Activated naive CD4-positive, alpha-beta T cell treated with anti-CD3 and anti-CD28 coated beads, Interleukin-2, amount 10 ng/mL, durations not matched to agents 7 days and 5 days (primary cell): ENCODE results near the gene HNRNPD.
"Not testable (repeated sequence)": the region's sequence is repeated elsewhere in the genome, so short reads cannot be mapped to it uniquely, and the experiment has no call there.

Experiments used
- CTCF ChIA-PET: fragments of 350-600 bp; sonication (Branson Sonifier 250); formaldehyde crosslinking; loops from one replicate; lab custom pipeline; 2021; ENCODE audit warnings: antibody characterized with exemption; lab: Charles Lee
- DNase-seq: peaks from one replicate; pipeline ENCODE4 v3.0.0-alpha.2; 2020
- H3K27ac Mint-ChIP-seq: one replicate; pipeline ENCODE4 v1.8.0; 2021; ENCODE audit warnings: mild to moderate bottlenecking, moderate library complexity, mixed read lengths
- H3K27me3 Mint-ChIP-seq: one replicate; pipeline ENCODE4 v1.8.0; 2021; ENCODE audit warnings: mild to moderate bottlenecking, mixed read lengths
- H3K36me3 Mint-ChIP-seq: one replicate; pipeline ENCODE4 v1.8.0; 2021; ENCODE audit warnings: mixed read lengths
- H3K4me1 Mint-ChIP-seq: one replicate; pipeline ENCODE4 v1.8.0; 2021; ENCODE audit warnings: mixed read lengths
- H3K4me3 Mint-ChIP-seq: one replicate; pipeline ENCODE4 v1.8.0; 2021; ENCODE audit warnings: mild to moderate bottlenecking, moderate library complexity, mixed read lengths
- H3K9me3 Mint-ChIP-seq: one replicate; pipeline ENCODE4 v1.8.0; 2021; ENCODE audit warnings: mixed read lengths

HNRNPD gene

DNA sequence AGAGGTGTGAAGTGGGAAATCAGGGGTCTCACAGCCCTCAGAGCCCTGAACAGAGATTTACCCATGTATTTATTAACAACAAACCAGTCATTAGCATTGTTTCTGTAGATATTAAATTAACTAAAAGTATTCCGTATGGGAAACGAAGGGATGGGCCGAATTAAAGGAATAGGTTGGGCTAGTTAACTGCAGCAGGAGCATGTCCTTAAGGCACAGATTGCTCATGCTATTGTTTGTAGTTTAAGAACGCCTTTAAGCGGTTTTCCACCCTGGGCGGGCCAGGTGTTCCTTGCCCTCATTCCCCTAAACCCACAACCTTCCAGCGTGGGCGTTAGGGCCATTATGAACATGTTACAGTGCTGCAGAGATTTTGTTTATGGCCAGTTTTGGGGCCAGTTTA, 12.5 kb upstream of the HNRNPD start:
- not testable (repeated sequence) for H3K9me3 Mint-ChIP-seq, H3K27ac Mint-ChIP-seq, H3K27me3 Mint-ChIP-seq, H3K4me1 Mint-ChIP-seq, DNase-seq, H3K36me3 Mint-ChIP-seq, H3K4me3 Mint-ChIP-seq
- CTCF ChIA-PET: interaction anchor here (1.0 kb wide), 1 partner anchor 352 kb away, joined by 3 read pairs; no protein-coding TSS in a partner anchor

DNA sequence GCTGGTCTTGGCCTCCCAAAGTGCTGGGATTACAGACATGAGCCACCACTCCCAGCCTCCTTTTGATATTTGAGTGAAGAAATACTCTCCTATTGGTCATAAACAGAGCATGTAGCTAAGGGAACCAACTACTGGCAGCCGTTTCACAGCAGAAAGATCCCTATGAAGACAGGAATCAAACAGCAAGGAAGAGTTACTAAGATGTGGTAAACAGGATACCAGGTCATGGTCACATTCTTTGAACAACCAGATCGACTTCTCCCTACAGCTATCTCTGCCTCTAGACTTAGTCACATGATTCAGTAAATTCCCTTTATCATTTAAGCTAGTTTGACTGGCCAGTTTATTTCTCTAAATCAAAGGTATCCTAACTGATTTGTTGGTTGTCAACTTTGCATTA, 9.0 kb upstream of the HNRNPD start:
- Mint-ChIP-seq H3K27me3 (peaks cover 6% of the 10 kb centered on the region), H3K9me3 (peaks cover 5% of the 10 kb centered on the region), H3K27ac (no peak overlapping the region), H3K4me3 (no peak overlapping the region), H3K4me1 (peaks cover 6% of the 10 kb centered on the region), H3K36me3 (peaks cover 11% of the 10 kb centered on the region)
- CTCF ChIA-PET: no interaction called here
- DNase-seq: no peak

DNA sequence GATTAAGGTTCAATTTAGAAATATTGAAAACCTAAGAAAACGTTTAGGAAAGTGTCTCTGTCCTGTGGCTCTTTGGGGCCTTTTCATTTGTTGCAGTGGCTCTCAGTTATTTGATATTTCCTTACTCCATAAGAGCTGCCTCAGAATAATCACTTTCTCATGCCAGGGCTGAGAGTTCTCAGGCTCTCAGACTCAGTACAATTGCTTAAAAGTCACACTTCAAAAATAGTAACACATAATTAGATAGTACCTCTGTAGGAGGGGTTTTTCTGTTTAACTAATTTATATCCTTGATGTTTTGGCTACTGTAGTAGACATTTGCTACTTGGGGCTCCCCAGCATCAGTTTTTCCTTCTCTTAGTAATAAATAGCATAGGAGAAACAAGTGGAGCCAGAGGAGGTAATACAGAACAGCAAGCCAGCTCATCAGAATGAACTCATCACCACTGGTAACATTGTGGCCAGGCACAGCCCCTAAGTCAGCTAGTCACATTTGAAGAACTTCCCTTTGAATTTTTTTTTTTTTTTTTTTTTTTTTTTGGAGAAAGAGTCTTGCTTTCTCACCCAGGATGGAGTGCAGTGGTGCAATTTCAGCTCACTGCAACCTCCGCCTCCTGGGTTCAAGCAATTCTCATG, 8.0 kb upstream of the HNRNPD start:
- Mint-ChIP-seq H3K4me3 (no peak overlapping the region), H3K36me3 (peaks cover 16% of the 10 kb centered on the region), H3K27ac (no peak overlapping the region), H3K4me1 (peaks cover 14% of the 10 kb centered on the region), H3K27me3 (peaks cover 6% of the 10 kb centered on the region), H3K9me3 (peaks cover 5% of the 10 kb centered on the region)
- CTCF ChIA-PET: no interaction called here
- DNase-seq: no peak

DNA sequence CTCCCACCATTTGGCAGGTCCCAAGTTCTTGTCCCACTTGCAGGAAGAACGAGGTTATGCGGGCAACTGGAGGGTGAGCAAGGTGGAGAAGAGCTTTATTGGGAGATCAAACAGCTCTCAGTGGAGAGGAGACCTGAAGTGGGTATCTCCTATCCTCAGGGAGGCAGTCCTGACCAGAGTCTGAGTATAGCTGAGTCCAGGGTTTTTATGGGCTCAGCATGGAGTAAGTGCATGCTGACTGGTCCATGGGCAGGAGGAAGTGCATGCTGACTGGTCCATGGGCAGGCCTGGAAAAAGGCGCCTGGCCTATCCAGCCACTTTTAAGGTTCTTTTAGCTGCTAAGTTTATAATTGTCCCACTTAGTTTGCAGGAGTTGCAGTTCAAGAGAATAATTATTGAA, 7.4 kb upstream of the HNRNPD start:
- no peak for DNase-seq
- CTCF ChIA-PET: no interaction called here
- Mint-ChIP-seq H3K36me3 (peaks cover 20% of the 10 kb centered on the region), H3K9me3 (peaks cover 5% of the 10 kb centered on the region), H3K27me3 (peaks cover 6% of the 10 kb centered on the region), H3K4me3 (no peak overlapping the region), H3K4me1 (peaks cover 18% of the 10 kb centered on the region), H3K27ac (no peak overlapping the region)

DNA sequence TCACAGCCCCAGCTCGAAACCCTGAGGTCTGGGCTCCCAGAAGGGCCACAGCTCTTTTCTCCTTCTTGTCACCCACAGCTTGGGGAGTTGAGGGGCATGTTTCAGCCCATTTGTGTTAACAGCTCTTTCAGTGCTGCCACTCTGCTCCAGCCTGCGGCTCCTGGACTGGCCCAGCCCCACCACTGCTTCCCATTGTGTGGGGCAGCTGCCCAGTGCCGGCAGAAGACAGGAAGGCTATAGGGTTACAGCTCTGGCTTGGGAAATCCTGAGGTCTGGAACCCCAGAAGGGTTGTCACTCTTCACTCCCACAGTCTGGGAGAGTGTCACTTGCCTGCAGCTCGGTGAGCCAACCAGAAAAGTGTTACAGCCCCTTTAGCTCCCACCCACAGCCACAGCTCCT, 7.0 kb upstream of the HNRNPD start:
- Mint-ChIP-seq H3K4me3 (no peak overlapping the region), H3K36me3 (peaks cover 24% of the 10 kb centered on the region), H3K9me3 (peaks cover 4% of the 10 kb centered on the region), H3K4me1 (peaks cover 22% of the 10 kb centered on the region), H3K27ac (no peak overlapping the region), H3K27me3 (peaks cover 6% of the 10 kb centered on the region)
- DNase-seq: no peak
- CTCF ChIA-PET: no interaction called here

DNA sequence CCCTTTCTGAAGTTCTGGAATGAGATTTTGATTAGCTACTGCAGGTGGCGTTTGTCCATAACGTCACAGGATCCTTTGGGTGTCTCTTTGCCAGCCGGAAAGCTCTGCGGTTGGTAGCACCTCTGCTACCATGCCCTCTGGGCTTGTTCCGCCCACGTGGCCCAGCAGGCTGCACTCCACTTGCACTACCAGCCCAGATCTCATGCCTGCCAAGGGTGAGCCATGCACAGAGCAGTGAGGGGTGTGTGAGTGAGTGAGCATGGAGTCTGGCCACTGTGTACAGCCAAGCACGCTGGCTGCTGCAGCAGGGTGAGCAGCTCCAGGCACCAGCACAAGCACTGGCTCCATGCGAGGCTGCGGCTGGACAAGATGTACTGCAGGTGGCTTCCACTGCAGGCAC, 6.6 kb upstream of the HNRNPD start:
- Mint-ChIP-seq H3K4me1 (peaks cover 27% of the 10 kb centered on the region), H3K4me3 (no peak overlapping the region), H3K27me3 (peaks cover 6% of the 10 kb centered on the region), H3K27ac (no peak overlapping the region), H3K9me3 (peaks cover 4% of the 10 kb centered on the region), H3K36me3 (peaks cover 27% of the 10 kb centered on the region)
- no peak for DNase-seq
- CTCF ChIA-PET: no interaction called here

DNA sequence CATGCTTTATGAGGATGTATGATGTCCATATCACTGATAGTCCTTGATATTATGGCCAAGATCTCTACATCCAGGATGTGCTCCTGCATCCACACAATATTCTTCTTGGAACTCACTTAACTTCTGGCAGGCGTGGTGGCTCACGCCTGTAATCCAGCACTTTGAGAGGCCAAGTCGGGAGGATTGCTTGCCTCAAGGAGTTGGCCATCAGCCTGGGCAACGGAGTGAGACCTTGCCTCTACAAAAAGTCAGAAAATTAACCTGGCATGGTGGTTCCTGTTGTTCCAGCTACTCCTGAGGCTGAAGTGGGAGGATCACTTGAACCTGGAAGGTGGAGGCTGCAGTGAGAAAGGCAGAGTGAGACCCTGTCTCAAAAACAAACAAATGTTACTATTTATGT, 2.3 kb upstream of the HNRNPD start:
- H3K27me3 Mint-ChIP-seq: peaks cover 7% of the 10 kb centered on the region
- peaks cover 28% of the 10 kb centered on the region for H3K4me1 Mint-ChIP-seq
- no peak overlapping the region for H3K27ac Mint-ChIP-seq
- peak overlapping the region; percentile 98 for H3K4me3 Mint-ChIP-seq
- peaks cover 50% of the 10 kb centered on the region for H3K36me3 Mint-ChIP-seq
- peaks cover 2% of the 10 kb centered on the region for H3K9me3 Mint-ChIP-seq
- CTCF ChIA-PET: interaction anchor here (0.6 to 1.8 kb wide), 2 partner anchors 16 to 53 kb away, joined by 3 to 5 read pairs; no protein-coding TSS in a partner anchor
- no peak for DNase-seq

DNA sequence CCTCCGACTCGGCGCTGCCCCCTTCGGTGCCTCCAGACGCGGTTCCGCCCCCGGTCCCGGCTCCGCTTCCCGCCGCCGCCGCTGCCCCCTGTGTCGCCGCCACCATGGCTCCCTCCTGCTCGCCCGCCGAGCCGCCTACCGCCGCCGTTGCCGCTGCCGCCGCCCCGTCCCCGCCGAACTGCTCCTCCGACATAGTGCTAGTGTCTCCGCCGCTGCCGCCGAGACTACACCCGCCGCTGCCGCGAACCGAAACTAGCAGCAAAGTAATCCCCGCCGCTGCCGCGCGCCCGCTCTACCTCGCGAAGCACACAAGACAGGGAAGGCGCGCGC, 340 bp downstream of the HNRNPD start:
- H3K27me3 Mint-ChIP-seq: peaks cover 7% of the 10 kb centered on the region
- peaks cover 66% of the 10 kb centered on the region for H3K36me3 Mint-ChIP-seq
- peak overlapping the region; percentile 98 for H3K4me3 Mint-ChIP-seq
- peaks cover 50% of the 10 kb centered on the region for H3K4me1 Mint-ChIP-seq
- CTCF ChIA-PET: interaction anchor here (1.1 to 3.6 kb wide), 3 partner anchors 12 to 58 kb away, joined by 4 to 17 read pairs (median 7); no protein-coding TSS in a partner anchor
- no peak for DNase-seq
- H3K27ac Mint-ChIP-seq: peak overlapping the region; percentile 97
- no peaks in the 10 kb centered on the region for H3K9me3 Mint-ChIP-seq

DNA sequence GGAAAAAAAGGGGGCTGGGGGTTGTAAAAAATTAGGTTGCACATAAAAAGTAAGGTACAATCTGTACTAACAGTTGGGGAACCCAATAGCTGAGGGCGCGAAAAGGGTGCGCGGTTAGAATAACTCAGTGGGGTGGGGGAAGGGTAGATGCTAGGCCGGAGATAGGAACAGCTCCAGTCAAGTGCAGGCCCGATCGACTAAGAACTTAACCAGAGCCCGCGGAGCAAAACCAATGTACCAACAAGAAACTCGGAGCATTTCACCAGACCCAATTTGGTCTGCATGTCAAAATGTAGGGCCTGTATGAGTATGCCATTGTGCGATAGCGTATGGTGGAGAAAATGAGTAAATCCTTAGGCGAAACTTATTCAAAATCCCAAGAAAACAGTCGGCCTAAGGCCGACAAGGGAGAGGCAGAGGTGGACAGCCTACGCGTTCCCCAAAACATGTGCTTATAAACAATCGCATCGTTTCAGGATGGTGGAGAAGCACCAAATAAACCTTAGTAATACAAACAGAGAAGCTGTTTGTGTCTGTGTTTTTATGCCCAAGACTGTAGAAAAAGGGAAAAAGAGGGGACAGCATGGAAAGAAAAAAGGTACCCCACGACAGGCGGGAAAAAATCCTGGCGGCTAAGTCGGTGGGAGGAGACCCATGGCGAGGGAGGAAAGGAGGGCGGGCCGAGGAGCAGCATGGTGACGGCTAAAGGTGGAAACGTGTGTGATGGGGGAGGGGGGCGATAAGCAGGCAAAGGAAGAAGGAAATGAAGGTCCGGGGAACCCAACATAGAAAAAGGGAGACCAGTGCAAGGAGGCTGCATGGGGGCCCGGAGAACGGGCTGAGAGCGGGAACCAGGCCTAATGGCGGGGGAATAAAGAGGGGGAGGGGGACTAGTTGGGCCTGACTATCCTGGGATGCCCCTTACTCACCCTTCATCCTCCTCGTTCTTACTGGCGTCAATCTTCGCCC, 990 bp downstream of the HNRNPD start:
- DNase-seq: peak; percentile 85
- H3K4me3 Mint-ChIP-seq: peak overlapping the region; percentile 98
- H3K27ac Mint-ChIP-seq: peak overlapping the region; percentile 97
- CTCF ChIA-PET: interaction anchor here (0.9 to 3.7 kb wide), 3 partner anchors 12 to 56 kb away, joined by 3 to 22 read pairs (median 17); no protein-coding TSS in a partner anchor
- H3K4me1 Mint-ChIP-seq: peaks cover 52% of the 10 kb centered on the region
- H3K9me3 Mint-ChIP-seq: no peaks in the 10 kb centered on the region
- H3K27me3 Mint-ChIP-seq: peaks cover 7% of the 10 kb centered on the region
- H3K36me3 Mint-ChIP-seq: peaks cover 68% of the 10 kb centered on the region

DNA sequence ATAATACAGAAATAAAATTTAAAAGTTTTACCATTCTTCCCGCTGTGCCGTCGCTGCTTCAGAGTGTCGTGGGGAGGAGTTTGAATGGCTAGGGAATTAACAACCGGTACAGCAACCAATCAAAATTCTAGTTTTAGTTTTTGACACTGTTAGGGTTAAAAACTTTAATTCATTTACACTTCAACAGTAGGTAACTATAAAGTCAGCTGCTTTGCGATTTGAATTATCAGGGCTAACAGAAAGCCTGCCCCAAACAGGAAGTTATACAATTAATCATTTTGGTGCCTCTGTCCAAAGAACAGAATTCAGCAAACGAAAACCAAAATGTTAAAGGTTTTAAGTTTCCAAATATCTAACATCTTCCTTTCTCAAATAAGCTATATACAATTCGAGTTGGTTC, 2.3 kb downstream of the HNRNPD start:
- Mint-ChIP-seq H3K9me3 (no peaks in the 10 kb centered on the region), H3K27me3 (peaks cover 7% of the 10 kb centered on the region), H3K4me3 (peak overlapping the region; percentile 98), H3K4me1 (peaks cover 56% of the 10 kb centered on the region), H3K27ac (peak overlapping the region; percentile 97), H3K36me3 (peaks cover 74% of the 10 kb centered on the region)
- no peak for DNase-seq
- CTCF ChIA-PET: interaction anchor here (3.6 to 3.7 kb wide), 2 partner anchors 11 to 57 kb away, joined by 17 to 22 read pairs; no protein-coding TSS in a partner anchor

DNA sequence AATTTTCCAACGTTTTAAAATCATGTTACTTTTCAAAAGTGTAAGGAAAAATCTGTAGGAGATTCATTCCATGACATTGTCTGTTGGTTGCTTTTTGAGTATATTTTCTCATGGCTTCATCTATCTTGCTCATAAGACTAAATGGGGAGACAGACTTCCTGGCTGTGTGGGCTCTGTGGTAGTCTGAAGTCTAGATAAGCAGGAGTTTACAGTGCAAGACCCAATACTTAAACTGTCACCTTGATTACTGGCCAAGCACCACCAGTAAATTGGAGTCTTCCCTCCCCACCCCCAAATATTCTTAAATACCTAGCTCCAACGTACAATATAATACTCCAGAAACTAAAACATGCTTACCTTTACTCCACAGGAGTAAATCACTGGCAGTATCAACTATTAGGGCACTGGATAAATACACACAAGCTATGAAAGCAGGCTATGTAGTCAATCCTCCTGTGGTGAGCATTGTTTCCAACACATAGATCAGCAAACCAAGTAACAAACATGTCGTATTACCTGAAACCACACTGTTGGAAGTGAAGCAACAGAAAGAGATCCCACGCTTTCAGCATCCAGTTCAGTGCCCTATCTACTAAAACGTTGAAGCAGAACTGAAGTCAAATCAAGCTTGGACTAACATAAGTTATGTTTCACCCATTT, 6.2 kb downstream of the HNRNPD start:
- Mint-ChIP-seq H3K4me1 (peaks cover 75% of the 10 kb centered on the region), H3K27me3 (no peaks in the 10 kb centered on the region), H3K36me3 (peaks cover 79% of the 10 kb centered on the region), H3K9me3 (no peaks in the 10 kb centered on the region), H3K4me3 (peak overlapping the region; percentile 13), H3K27ac (no peak overlapping the region)
- DNase-seq: no peak
- CTCF ChIA-PET: interaction anchor here (1.7 kb wide), 1 partner anchor 13 kb away, joined by 4 read pairs; no protein-coding TSS in a partner anchor

DNA sequence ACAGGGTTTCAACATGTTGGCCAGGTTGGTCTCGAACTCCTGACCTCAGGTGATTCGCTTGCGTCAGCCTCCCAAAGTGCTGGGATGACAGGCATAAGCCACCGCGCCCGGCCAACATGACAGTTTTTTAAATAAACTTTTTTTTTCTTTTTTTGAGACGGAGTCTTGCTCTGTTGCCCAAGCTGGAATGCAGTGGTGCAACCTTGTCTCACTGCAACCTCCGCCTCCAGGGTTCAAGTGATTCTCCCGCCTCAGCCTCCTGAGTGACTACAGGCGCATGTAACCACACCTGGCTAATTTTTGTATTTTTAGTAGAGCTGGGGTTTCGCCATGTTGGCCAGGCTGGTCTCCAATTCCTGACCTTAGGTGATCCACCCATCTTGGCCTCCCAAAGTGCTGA, 7.4 kb downstream of the HNRNPD start:
- H3K27ac Mint-ChIP-seq: peak overlapping the region; percentile 28

DNA sequence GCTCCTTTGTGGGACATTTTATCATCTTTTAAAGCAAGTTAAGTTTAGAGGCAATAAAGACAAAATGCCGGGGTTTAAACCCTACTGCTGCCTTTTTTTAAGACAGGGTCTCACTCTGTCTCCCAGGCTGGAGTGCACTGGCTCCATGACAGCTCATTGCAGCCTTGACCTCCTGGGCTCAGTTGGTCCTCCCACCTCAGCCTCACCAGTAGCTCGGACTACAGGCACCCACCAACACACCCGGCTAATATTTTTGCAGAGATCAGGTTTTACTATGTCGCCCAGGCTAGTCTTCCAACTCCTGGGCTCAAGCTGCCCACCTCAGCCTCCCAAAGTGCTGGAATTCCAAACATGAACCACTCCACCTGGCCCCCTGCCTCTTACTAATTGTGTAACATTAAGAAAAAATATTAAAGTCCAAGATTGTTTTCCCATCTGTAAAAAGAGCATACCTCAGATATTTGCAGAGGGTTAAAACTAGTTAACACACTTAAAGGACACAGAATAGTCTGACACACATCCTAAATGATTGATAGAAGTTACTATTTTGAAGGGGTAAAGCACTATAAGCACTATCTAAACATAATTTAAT, 9.8 kb downstream of the HNRNPD start:
- no peak for DNase-seq
- H3K9me3 Mint-ChIP-seq: no peaks in the 10 kb centered on the region
- CTCF ChIA-PET: interaction anchor here (2.3 kb wide), 1 partner anchor 10 kb away, joined by 8 read pairs; no protein-coding TSS in a partner anchor
- H3K27me3 Mint-ChIP-seq: no peaks in the 10 kb centered on the region
- H3K36me3 Mint-ChIP-seq: peaks cover 57% of the 10 kb centered on the region
- no peak overlapping the region for H3K27ac Mint-ChIP-seq
- no peak overlapping the region for H3K4me3 Mint-ChIP-seq
- H3K4me1 Mint-ChIP-seq: peaks cover 86% of the 10 kb centered on the region

More for the DNA sequence above, 7.4 kb downstream of the HNRNPD start:
- DNase-seq, H3K9me3 Mint-ChIP-seq, H3K4me3 Mint-ChIP-seq, H3K27me3 Mint-ChIP-seq: not testable (repeated sequence)
- CTCF ChIA-PET: interaction anchor here (1.7 to 2.3 kb wide), 2 partner anchors 12 kb away, joined by 4 to 8 read pairs; no protein-coding TSS in a partner anchor
- peaks cover 85% of the 10 kb centered on the region for H3K4me1 Mint-ChIP-seq
- H3K36me3 Mint-ChIP-seq: peaks cover 72% of the 10 kb centered on the region
